T-helper 2 cell (primary cell): ENCODE results near the gene KCNC3.

ENCODE experiments used
- DNase-seq, 5 experiments: peaks; one replicate each; pipeline versions ENCODE4 v3.0.0 to v3.0.0-alpha.2; 2012 to 2022

The KCNC3 gene

DNA sequence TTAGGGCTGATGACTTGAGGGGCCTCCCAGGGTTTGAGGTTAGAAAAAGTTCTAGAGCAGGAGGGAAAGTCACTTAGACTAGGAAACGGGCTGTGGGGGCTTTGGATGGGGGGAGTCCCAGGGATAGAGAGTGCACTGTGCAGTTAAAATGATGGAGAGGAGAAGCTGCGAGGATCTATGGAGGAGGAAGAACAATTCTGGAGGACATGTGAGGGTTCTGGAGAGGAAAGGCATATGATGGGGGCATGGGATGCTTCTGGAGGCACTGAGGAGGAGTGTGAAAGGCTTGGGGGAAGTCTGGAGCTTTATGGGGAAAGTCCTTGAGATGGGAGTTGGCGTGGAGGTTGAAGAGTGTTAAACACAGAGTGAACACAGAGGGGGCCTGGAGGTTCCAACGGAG is 2.2 kb downstream of the KCNC3 start:
- DNase-seq = no peak

DNA sequence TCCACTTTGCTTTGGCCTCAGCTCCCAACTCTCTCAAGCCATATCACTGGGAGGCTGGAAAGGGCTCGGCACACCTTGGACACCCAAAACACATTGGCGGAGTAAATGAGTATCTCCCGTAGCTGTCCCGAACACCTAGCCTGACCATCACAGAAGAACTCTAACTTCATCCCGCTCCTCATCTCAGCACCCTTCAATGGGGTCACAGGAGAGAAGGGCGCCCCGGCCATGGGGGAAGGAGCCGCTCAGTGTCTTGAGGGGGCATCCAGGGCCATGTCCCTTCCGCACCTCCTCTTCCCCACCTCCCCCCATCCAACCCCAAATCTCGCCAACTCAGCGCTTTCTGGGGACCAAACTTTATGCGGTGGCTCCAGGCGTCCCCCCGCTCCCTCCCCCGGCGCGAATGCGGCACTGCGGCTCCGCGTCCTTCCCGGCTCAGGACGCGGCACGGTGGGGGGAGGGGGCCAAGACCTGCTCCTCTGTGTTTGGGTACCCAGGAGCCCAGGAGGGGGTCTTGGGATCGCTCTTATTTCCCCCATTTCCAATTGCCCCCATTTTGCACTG is 3.0 kb downstream of the KCNC3 start:
- DNase-seq = no peak

DNA sequence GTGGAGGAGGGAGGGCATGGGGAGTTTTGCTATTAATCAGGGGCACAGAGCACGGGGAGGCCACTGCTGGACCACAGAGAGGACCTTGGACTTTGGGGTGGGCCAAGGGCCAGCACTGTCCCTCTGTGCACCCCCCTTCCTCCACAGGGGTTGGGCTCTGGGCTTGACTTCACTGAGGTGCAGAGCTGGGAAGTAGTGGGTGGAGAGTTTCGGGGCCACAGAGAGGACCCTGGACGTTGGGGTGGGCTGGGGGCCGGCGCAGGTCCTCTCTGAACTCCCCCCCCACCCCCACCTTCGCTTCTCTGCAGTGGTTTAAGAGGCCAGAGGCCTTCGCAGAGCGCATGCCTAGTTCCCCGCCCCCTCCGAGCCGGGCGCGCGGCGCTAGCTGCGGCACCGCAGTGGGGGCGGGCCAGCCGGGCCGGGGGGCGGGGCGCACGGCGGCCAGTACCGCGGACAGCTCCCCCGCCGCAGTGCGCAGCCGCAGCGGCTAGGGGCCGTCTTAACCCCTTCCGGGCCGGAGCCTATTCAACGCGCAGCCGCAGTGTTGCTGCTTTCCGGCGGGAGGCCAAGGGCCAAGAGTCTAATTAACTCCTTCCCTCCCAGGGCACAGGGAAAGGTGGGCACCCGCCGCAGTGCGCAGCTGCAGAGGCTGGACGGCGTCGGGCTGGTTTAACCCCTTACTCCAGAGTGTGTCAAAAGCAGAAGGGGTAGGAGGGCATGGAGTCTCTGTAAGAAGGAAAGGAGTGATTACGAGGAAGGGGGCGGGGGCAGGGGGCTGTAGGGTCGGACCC is 3.7 kb downstream of the KCNC3 start:
- peak; percentile 41 to 85 (median 60) for DNase-seq

DNA sequence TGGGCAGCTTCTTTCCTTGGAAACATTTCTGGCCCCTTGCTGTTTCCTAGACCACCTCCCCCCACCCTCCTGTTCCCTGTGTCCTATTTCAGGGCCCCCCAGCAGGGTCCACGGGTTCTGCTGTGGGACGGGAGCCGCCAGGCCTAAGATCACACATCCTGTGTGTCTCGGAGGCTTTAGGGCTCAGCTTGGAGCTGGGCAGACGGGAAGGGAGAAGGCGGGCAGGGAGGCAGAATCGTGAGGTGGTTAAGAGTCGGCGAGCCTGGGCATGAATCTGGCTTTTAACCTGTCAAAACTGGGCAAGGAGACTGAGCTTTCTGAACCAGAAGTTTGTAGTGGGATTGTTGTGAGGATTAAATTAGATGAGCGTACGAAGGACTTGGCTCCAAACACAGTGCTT is 4.8 kb downstream of the KCNC3 start:
- DNase-seq = no peak

DNA sequence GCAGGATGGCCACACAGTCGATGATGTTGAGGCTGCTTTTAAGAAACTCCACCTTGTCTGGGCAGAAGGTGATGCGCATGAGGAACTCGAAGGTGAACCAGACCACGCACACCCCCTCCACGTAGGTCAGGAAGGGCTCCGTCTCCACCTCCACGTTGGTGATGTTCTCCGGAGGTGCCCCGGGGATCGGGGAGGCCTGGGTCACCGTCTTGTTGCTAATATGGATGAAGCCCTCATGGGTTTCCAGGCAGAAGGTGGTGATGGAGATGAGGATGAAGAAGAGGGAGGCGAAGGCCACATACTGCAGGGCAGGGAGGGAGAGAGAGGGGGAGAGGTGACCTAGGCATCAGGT is 5.4 kb downstream of the KCNC3 start:
- DNase-seq = no peak

DNA sequence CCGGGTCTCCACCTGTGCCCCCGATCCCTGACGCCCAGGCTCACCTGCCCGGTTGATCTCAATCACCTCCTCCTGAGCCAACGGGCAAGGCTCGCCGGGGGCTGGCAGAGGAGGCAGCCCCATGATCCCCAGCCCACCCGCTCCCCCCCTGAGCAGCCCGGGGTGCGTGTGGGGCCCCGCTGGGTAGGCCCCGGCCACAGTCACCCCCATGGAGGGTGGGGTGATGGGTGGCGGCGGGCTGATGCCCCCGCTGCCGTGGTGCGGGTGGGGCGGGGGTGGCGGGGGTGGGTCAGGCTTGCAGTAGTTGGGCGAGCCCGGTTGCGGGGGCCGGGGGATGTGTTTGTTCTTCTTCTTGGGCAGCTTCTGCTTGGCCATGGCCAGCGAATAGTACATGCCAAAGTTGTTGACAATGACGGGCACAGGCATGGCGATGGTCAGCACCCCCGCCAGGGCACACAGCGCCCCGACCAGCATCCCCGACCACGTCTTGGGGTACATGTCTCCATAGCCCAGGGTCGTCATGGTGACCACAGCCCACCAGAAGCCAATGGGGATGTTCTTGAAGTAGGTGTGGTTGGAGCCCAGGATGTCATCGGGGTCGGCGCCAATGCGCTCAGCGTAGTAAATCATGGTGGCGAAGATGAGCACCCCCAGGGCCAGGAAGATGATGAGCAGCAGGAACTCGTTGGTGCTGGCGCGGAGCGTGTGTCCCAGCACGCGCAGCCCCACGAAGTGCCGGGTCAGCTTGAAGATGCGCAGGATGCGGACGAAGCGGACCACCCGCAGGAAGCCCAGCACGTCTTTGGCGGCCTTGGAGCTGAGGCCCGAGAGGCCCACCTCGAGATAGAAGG is 6.0 kb downstream of the KCNC3 start:
- no peak for DNase-seq

DNA sequence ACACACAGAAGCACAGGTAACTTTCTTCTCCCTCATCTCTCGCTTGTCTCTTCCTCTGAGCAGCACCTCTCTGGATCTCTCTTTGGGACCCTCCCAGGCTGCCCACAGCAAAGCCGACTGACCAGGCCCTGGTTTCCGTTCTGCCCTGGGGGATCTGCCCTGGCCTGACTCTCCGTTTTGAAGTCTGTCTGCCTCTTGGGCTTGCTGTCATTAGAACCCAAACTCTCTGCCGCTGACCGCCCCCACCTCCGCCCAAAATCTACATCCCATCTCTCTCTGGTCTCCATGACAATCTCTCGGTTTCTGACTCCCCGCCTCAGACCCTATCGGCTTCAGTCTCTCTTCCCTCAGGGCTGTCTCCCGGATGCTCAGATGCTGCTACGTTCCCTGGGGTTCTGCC is 6.9 kb downstream of the KCNC3 start:
- no peak for DNase-seq

DNA sequence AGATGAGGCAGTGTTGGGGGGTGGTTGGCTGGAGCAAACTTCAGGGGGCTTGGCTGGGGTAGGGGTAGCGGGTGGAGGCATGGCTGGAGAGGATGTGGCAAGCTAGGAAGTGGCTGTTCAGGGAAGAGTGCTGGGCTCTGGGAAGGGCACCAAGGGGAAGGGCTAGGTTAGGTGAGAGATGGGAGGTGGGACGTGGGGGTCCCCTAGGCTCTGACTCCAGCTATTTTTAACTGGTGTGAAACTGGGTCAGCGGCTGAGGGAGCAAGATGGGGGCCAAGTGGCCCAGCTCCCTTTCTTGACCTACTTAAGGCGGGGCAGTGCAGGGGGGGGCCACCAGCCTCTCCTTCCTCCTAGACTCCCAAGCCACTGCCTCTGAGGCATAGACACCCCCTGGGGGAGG is 7.3 kb downstream of the KCNC3 start:
- no peak for DNase-seq

DNA sequence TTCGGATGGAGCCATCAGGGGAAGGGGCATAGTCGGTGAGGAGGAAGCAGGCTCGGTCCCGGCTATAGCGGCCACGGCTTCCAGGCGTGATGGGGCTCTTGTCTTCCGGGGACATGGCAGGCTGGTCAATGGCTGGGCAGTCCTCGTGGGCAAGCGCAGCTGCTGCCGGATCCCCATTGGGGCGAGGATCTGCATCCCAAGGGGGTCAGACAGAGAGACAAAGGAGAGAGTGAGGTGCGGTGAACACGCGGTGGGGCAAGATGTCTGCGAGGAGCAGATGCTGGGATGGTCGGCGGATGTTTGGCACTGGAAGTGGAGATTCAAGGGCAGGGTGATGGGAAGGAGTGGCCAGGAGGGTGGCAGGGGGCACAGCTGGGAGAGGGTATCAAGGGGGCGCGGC is 8.6 kb downstream of the KCNC3 start:
- no peak for DNase-seq

DNA sequence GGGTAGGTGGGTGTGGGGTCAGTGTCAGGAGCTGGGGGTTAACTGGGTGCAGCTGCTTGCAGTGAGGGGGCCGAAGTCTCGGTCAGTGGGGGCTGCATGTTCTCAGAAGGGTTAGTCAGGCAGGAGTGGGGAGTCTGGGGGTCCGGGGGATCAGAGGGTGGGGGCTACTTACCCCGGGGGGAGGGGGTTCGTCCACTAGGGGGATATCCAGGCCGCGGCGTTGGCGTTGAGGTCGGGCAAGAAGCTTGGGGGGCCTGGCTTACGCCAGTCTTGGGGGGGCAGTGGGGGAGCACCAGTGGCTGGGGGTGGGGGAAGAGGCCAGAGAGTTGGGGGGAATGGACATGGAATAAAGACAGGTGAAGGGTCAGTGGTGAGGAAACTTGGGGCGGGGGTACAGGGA is 9.1 kb downstream of the KCNC3 start:
- no peak for DNase-seq

DNA sequence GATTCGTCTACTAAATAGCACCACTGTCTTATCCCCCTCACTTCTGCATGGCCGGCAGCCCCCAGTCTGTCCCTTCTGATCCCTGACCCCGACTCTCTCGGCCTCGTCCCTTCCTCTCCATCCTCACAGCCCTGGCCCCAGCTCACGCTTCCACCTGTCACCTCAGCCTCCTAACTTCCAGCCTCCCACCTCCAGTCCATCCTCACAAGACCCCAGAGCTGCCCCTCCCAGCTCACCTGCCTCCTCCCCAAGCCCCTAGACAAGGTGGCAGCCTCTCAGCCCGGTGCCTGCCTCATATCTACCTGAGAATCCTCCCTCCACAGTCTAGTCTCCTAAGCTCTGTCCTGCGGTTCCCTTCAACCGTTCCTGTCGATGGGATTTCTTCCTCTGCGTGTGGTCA is 10.0 kb downstream of the KCNC3 start:
- DNase-seq = no peak

DNA sequence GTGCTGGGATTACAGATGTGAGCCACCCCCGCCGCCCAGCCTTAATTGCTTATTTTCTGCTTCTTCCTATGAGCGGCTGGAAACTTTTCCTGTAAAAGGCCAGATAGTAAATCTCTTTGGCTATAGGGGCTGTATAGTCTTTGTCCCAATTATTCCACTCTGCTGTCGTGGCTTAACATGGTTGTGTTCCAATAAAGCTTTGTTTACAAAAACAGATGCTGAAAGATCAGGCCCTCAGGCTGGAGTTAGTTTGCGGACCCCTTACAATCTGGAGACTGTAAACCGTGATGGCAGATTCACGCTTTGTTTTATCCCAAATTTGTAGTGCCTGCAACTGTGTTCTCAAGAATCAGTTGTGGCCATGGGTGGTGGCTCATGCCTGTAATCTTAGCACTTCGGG is 10.7 kb downstream of the KCNC3 start:
- DNase-seq = no peak

DNA sequence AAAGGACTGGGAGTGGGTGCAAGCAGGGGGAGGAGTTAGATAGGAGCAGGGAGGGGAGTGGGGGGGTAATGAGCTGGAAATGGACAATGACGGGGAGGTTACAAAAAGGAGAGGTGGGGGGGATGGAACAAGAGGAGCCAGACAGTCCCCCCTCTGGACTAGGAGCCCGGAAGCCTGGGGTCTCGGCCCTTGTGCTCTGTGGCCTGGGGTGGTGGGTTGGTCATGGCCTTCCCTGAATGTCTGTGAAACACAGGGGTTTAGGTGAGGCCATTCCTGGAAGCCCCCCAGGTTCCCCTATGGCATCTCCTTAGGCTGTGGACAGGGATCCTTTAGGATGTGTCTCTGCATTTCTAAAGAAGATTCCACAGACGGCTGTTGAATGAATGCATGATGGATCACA is 12.1 kb downstream of the KCNC3 start:
- no peak for DNase-seq

DNA sequence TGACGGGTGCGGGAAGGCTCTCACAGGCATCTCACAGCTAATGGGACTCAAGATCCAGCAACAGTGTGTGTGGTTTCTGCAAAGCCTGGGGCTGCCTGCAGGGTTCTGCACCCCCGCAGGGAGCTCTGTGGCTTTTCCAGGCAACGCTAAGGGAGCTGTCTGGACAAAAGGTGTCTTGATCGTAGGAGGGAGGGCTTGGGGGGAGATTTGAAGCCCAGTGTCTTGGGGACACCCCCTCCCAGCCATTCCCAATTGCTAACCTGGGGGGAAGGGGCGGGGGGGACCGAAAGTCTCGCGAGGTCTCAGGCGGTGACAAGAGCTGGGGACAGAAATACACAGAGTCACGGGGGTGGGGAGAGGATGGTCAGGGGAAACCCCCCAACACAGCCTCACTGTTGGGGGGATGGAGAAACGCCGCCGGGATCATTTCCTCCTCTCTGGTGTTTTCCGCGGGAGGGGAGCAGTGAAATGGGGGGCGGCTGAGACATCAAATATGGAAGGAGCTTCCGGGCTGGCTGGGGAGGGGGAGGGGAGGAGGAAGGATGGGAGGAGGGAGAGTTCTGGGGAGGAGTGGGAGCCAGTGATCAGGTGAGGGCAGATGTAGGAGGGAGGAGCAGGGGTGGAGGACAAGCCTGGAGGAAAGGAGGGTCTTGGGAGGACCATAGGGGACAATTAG is 13.3 kb downstream of the KCNC3 start:
- DNase-seq = peak in 1 of 5 experiments; percentile 55

DNA sequence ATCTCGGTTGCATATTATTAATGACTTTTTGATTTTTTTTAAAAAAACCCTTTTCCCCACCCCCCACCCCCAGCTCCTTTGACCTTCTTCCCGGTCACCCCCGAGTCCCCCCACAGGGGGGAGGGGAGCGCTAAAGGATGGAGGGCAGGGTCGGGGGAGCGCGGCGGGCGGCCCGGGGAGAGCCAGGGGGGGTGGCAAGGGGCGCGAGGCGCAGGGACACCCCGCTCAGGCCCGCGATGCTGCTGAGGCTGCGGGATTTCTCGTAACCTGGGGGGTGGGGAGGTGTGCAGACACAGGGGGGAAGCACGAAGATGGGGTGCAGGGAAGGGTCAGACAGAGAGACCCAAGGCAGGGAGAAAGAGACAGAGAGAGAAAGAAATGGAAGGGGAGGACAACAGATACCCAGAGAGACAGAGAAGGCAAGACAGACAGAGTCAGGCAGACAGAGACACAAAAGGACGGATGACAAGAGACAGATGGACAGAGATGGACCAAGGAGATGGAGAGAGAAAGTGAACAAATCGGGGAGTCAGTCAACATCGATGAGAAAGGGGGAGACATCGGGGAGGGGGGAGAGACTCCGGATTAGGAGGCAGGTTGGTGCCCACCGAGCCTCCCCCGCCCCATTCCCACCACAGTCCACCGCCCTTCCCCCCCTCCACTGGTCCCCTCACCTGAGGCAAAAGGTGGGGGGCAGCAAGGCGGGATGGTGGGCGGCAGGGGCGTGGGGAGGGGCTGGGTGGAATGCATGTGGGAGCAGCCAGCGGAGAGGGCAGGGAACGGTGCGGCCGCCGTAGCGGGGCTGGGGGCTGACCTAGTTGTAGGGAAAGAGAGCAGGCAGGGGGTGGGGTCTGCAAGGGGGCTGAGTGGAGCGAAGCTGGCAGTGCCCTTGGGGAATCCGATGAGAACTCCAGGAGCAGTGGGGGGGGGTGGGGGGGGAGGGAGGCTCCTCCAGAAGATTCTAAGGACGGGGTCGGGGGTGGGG is 14.2 kb downstream of the KCNC3 start:
- DNase-seq = no peak

DNA sequence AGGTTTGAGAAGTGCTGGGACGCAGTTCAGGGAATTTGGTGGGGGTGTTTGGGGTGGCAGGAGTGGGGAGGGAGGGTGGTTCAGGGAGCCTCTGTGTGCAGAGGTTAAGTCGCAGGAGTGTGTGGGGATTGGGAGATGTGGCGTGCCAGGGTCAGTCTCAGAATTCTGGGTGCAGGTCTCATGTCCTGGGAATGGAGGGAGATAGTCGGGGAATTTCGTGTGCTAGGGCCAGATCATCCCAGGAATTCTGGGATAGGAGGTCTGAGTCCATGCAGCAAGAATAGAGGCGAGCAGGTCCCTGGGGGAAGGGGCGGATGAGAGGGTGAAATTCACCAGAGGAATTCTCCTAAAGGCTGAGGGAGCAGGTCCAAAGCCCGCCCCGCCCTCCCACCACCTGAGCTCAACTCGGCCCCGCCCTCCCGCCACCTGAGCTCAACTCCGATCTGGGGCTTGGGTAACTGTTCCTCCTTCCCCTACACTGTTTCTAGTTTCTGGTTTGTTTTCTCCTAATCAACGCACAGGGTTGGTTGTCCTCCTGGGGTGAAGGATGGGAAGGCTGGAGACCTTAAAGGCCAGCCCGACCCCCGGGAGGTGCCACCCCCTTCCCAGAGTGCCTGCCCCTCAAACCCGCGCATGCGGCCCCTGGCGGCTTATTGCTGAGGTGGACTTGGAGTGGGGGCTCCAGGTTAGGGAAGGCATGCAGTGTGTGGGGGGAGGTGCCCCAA is 15.2 kb downstream of the KCNC3 start:
- DNase-seq = no peak

DNA sequence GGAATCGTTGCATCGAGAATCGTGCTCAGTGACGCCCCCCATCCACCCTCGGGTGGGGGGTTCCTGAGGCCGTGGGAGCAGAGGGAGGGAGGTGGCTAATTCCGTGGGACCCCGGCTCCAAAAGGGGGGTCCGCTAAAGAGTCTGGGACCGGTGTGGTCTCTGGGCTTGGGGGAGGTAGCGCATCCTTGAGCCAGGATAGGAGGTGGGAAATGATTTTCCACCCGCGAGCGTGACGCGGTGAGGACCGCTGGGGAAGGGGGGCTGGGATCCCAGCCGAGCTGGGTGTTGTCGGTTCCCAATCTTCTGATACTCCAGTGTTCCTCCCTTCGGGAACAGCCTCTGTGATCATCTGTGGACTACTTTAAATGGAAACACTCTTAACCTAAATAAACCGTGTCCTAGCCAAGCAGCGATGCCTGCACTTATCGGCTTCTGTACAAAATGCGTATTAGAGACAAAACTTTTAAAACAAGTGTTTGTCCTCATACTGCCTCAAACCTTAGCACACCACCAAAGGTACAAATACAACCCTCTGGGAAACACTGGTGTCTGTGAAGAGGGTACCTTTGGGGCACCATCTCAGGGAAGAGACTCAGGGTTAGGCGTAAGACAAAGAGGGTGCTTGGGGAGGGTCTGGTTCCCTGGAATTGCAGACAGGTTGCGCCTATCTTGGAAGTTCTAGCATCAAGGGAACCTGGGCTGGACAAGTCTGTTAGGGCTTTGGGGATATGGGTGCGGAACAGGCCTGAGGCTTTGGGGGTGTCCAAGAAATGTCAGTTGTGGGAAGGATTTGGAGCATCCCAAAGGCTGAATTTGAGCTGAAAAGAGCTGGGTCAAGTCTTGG is 16.0 kb downstream of the KCNC3 start:
- DNase-seq = no peak

DNA sequence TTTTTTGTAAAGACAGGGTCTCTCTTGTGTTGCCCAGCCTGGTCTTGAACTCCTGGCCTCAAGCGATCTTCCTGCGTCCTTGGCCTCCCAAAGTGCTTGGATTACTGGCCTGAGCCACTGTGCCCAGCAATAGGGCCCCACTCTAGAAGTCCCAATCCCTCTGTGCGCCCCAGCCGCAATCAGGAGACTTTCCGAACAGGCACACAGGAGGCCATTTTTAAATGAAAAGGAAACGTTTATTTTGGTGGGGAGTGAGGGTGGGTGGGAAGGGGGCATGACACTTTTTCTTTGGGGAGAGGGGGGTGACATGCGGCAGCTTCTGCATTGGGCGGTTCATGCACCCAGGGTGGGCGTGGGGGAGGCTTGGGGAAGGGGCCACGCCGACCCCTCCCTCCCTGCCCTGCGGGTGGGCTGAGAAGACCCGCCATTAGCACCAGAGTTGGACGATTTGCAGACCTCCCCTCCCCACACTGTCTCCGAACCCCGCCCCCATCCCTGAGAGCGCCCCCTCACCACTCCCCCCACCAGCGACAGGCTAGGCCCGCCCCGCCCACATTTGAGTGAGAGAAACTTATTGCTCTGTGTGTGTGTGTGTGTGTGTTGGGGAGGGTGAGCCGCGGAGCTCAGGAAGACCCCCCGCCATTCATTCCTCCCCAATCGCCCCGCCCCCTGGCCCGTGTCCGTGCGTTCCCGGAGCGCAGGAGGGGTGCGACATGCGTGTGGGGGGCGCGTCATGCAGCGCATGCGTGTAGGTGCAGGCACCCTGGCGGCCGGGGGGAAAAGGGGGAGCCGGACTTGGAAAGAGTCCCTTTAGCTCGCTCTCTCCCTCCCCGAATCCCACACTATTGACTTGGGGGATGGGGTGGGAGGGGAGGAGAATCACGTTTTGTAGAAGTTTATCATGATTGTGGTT is 17.2 kb downstream of the KCNC3 start:
- DNase-seq = peak in 1 of 5 experiments; percentile 29

DNA sequence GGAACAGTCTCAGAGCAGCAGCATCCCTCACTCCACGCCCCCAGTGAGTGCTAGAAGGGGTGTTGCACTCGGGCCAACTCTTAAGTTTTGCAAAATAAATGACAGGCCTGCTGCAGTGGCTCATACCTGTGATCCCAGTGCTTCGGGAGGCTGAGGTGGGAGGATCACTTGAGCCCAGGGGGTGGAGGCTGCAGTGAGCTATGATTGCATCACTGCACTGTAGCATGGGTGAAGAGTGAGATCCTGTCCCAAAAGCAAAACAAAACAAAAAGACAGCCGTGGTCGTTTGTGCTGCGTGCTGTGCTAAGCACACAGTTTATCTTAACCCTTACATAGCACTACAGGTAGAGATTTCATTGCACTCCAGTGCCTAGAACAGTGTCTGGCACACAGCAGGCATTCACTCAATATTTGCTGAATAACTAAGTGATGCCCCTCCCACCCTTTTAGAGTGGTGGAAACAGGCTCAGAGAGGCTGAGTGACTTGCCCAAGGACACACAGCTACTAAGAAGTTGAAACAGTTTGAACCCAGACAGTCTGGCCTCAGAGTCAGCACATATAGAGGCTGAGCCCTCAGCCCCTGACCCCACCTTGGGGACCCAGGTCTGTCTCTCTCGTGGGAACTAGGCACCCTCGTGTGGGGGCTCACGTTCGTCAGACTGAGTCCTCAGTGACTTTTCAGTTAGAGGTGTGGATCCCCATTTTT is 18.3 kb downstream of the KCNC3 start:
- DNase-seq = no peak
